GM18858 (cell line): Measurements from ENCODE around the gene ARAP1.

Source experiments
- ATAC-seq: cut with Tn5 transposase; IDR thresholded peaks from one replicate; pipeline ENCODE4 v1.9.1; 2021; ENCODE audit not compliant: unreplicated experiment

The ARAP1 gene

DNA sequence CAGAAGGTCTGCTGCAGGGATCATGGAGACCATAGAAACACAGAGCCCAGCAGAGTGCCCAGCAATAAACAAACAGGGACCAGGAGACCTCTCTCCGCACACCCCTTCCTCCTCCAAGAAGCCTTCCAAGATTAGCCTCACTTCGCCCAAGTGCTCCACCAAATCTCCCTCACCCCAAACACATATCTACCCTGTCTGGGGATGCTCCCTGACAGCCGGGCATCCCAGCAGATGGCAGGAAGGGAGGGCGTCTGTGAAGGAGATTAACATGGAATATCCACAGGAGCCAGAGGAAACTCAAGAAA is 26.5 kb downstream of the ARAP1 start:
- no peak for ATAC-seq

DNA sequence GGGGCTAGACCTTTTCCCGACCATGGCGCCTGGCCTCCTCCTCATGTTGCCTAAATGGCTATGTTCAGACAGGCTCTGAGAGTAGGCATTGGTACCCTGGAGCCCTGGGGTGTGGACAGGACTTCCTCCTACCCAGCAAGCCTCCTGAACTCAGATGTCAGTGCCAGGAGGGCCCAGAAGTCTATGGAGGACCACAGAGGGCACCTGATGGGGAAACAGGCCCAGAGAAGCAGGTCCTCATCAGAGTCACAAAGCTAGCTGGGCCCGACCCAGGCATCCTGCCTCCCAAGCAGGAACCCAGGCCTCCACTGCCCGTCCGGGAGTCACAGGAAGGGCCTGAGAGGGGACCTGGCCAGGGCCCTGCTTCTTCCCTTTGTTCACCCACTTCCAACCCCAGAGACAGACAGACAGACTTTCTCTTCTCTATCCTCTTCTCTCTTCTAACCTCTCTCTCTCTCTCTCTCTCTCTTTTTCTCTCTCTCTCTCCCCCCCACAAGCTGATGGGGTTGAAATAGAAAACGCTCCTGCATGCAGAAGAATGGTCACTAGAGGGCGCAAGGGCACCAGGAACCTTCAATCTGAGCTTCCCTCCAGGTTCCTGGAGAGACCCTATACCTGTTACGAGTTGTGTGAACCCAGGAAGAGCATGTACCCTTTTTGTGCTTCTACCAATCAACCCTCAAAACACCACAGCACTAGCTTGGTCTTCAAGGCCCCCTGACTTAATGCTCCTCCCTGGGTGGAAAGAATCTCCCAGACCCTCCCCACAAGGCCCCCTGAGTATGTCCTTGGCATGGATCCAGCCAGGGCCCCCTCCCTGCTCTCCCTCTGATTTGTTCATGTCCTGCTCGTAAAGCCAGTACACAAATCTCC is 27.1 kb downstream of the ARAP1 start:
- ATAC-seq, result no peak

DNA sequence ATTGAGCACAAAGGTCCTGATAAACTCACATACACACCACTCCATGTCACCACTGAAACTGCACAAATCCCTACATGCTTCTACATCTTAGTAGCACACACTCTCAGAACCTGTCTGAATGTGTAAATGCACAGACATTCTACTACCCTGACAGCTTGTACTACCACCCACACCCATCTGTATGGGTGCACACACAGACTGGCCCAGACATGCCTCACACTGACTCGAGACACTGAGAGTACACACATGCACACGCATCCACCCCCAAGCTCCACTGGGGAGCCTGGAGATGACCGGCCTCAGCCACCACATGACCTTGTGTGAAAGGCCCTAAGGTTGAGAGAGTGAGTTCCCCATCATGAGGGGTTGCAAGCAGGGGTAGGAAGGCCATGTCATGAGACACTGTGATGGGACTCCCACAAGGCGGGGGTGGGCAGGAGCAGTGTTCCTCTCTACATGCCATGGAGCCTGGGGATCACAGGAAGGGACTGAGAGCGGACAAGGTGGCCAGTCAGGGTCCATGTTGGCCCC is 28.1 kb downstream of the ARAP1 start:
- ATAC-seq, result no peak

DNA sequence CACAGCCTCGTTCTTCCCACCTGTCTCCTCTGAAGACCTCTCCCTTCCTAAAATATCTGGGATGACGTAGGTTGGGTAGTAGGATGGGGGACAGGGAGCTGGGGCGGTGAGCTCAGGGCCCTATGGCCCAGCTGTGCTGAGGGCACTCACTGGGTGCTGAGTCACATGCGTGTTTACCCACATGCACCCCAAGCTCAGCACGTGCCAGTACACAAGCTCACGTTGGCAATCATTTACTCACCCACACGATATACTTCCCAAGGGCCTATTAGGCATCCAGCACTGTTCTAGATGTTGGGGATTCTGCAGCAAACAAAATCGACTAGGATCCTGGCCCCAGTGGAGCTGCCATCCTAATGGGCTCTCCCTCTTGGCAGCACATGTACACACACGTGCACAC is 28.7 kb downstream of the ARAP1 start:
- no peak for ATAC-seq

DNA sequence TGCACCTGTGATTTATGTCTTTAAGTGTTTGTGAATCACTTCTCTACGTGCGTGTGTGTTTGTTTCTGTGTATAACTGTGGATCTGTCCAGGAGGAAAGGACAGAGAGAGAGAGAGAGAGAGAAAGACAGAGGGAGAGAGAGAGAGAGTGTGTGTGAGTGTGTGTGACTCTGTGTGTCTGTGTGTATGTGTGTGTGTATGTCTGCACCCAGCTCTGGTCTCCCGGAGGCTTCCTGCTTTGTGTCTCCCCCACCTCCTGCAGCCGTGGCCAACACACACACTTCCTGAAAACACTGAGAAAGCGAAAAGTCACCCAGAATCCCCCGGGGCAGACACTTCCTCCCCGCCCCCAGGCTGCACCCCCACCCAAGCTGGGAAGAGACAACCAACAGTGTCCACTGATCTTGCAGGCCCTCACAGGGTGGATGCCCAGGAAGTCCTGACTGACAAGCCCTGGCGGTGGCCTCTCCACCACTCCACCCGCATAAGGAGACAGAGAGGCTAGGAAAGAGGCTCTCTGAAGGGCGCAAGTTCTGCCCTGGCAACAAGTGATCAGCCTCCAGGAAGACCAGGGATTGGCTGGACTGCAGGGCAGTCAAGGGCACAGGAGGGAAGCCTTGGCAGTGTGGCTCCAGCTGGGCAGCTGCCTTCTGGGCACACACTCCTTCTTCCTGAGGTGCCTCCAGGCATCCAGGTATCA is 30.0 kb downstream of the ARAP1 start:
- peak; percentile 55 for ATAC-seq

DNA sequence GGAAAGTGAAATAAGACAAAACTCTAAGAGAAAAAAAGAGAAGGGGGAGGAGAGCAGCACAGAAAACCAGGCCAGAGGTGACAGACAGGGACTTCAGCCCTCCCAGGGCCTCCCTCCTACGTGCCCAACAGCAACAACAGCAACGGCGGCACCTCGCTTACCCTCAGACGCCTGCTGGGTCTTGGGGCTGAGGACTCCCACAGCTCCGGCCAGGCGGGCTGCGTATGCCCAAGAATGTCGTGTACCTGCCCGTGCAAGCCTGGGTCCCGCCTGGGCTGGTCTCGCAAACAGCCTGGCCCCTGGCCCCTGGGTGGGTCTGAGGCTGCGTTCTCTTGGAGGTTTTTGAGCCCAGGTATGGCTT is 30.5 kb downstream of the ARAP1 start:
- no peak for ATAC-seq

DNA sequence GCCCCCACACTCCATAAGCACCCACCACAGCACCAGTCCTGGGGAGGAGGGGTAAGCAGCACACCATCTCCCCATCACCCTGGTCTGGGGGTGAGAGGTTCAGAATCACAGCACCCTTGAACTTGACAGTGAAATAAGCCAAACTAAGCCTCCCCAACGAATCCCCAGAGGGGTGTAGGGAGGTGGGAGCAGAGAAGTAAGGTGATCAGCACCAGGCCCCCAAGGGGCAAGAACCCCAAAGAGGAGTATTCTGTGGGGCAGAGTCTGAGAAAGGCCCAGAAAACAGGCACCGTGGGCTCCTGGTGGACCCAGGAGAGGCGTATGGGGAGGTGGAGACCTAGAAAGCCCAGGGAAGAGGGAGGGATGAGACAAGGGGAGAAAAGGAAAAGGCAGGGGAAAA is 30.9 kb downstream of the ARAP1 start:
- ATAC-seq, result no peak

DNA sequence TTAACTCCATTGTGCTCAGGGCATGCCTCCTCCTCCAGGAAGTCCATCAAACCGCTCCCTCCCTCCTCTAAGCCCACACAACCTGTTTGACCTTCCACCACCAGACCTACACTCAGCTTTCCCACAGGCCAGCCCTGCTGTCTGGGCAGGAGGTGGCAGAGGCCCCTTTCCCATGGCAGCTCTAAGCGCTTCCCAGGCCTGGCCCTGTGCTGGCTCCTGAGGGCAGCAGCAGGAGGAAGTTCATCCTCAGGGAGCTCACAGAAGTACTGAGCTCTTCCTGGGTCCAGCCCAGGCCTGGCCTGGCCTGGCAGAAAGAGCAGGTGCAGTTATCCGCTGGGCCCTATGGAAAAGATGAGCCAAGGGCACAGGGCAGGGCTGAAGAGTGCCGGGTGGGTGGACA is 31.4 kb downstream of the ARAP1 start:
- no peak for ATAC-seq

DNA sequence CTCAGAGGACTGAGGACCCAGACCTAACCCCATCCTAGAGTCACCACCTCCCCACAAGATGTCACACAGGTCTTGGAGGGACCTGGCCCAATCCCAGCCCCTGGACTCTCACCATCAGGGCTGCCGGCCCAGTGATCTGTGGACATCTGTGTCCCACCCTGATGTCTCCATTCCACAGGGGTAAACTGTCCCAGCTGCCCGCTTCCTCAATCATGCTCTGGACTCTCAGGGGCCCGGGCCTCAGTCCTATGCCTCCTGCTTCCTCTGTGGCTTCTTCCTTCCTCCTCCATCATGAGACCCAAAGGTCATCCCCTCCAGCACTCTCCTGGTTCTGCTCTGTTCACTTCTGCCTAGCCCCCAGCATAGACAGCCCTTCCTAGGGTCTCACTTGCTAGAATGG is 32.2 kb downstream of the ARAP1 start:
- ATAC-seq, result no peak

DNA sequence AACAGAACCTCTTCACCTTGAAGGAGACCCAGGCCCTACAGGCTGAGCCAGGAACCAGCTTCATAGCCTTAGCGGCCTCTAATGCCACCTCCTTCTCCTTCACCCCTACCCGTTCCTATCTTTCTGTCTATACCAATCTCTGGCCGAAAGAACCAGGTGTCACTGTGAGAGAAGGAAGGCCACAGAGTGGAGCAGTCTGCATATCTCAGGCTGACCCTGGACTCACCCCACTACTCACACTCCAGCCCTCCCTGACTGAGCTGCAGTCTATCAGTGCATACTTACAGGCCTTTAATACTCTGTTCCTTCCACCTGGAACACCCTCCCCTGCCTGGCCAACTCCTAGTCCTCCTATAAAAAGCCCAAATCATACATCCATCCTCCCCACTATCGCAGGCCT is 32.7 kb downstream of the ARAP1 start:
- no peak for ATAC-seq

DNA sequence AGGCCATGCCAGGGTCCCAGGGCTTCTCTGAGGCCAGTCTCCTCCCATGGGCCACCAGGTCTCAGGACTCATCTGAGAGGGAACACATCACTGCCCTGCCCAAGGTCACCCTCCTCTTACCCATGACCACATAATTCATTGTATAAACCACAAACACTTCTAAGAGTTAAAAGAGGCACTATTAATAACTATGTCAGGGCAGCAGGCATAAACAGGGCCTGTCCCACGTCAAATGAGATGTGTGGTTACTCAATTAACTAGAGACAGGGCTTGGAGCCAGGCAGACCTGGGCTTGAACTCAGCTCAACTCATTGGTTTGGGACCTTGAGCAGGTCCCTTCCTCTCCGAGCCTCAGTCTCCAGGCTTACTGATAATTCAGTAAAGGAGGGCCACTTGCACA is 33.1 kb downstream of the ARAP1 start:
- no peak for ATAC-seq

DNA sequence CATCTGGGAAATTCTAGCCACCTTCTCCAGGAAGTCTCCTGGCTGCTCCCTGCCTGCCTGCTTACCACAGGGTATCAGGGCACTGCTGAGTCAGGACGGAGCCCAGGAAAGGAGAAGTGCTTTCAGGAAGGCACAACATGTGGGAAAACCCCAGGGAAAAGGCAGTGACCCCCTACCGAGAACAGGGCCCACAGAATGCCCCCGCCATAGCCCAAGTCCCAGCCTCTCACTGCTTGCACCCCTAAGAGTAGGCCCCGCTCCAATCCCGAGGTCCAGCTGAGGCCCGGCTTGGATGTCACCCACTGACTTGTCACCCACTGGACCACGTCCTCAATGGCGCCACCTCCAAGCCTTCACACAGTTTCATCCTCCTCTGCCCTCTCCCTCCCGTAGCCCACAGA is 34.1 kb downstream of the ARAP1 start:
- ATAC-seq, result no peak

DNA sequence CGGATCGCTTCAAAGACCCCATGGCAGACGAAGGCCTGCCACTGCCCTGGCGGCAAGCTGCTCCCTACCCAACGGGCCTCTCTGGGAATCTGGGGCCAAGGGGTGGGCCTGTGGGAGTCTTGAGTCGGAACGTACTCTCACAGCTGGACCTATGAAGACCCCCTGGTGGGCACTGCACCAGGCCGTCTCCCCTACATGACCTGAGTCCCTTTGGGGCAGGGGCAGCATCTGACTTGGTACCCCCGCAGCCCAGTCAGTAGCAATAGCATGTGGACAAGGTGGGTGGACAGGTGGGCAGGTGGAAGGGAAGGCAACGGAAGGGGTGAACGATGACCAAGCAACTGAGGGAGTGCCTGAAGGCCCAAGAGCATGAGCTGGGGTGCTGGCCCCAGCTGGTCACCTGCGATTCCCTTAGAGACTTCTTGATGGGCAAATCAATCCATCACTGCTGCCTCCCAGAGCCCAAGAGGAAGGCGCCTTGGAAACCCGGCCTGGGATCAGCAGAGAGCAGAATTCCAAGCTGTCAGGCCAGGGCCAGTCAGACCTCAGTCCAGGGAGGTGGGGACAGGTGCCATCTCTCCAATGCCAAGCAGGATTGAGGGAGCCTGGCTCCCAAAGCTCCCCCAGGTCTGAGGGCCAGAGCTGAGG is 35.3 kb downstream of the ARAP1 start:
- no peak for ATAC-seq

DNA sequence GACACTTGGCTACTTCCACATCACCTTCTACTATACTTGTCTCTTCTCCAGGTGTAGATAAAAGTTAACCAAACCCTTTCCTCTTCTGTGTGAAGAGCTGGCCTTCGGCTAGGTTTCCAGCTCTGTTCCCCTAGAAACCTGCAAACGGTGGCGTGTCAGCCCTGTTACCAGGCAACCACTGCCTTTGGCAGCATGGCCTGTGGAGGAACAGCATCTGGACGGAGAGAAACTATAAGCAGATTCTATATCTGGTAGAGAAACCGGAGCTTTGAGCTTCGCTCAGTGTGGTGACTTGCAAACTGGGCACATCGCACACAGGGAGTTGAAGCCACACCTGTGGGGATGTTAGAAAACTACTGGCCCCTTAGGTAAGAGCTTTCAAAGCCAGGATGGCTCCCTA is 35.9 kb downstream of the ARAP1 start:
- no peak for ATAC-seq

DNA sequence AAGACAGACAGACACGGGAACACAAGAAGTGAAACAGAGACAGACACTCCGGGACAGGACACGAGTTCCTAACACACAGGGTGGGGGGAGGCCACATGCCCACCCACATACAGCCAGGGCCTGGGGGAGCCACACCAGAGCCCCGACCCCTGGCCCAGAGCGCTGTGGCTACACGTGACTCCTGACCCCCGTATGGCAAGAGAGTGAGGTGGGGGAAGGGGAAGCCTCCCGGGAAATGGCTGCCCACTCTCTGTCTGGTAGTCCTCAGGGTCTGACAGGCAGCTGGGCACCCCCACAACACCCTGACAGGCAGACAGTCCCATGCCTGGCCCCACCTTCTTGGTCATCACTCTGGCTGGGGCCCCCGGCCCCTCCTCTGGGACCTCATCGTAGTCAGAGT is 39.4 kb downstream of the ARAP1 start:
- ATAC-seq, result no peak

DNA sequence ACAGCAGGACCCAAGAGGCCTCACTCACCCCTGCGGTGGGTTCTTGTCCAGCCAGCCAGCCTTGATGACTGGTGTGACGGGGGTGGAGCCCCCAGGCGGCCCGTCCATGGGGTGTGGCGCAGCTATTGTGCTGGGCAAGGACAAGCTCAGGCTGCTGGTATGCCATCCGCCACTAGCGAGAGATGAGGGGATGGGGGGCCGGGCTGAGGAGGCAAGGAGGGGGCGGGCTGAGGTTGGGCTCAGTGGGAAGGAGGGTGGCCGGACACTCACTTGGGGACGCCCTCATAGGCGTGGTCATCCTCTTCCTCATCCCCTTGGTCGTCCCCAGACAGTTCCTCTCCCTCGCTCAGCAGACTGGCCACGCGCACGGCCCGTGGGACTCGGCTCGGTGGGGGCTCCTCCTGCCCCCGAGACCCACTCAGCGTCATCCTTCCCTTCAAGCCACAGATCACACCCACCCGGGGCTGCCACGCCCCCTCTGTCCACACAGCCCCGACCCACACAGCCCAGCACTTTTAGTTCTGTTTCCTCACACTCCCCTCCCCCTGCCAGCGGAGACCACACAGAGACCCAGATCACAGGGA is 39.9 kb downstream of the ARAP1 start:
- ATAC-seq, result no peak

DNA sequence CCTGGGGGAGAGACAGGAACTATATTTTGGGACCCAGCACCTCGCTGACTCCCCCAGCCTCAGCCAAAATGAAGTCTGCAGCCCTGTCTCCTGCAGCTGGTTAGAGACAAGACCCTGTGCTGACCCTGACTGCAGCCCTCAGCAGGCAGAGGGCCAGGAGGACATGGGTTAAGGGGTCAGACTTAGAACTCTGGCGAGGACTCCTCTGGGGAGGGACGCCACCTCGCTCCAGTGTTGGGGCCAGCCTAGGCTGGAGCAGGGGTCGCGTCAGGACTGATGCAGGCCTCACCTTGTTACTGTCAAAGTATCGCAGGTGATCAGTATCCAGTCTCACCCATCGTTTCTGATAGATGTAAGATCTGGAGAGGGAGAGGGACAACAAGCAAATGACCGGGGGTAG is 41.1 kb downstream of the ARAP1 start:
- no peak for ATAC-seq

DNA sequence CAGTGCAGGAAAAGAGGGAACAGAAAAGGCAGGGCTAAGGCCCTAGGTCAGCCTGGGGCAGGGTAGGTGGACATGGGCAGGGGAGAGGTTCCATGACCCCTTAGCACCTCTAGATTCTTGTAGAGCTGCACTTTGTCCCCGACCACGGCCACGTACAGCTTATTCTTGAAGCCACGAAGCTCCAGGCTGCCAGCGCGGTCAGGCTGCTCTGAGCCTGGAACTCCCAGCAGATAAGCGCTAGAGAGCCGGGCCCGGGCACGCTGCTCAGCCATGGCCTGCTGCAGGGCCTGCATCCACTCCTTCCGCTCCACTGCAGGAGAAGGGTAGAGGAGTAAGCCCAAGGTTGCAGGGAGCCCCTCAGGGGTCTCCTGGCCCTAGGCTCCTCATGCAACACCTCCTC is 41.9 kb downstream of the ARAP1 start:
- ATAC-seq, result no peak

DNA sequence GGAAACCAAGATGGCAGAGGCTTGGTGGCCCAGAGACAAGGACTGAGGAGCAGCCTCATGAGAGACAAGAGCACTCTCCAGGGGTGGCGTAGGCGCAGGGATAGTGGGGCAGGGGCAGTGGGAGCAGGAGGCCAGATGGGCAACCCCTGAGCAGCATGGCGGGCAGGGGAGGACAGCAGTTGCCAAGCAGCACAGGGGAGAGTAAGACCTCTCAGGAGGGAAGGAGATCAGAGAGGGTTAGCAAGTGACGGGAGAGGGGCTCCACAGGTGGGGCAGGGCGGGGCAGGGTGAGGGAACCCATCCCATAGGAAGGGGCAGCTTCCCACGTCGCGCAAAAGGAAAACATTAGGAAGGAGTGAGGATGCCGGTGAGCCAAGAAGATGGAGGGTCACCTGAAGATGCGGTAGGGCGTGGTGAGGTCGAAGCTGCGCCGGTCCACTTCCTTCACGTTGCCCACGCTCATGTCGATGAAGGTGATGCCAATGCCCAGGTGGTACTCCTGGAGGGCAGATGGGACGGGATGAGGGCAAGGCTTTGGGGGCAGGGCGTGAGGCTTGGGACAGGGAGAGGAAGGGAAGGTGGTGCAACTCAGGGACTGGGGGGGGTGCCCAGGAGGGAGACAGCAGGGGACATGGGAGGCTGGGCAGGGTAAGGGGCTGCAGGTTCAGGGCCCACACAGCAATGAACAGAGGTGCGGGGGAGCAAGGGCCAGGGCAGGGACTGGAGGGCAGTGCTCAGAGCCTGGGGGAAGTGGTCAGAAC is 42.5 kb downstream of the ARAP1 start:
- ATAC-seq, result no peak

DNA sequence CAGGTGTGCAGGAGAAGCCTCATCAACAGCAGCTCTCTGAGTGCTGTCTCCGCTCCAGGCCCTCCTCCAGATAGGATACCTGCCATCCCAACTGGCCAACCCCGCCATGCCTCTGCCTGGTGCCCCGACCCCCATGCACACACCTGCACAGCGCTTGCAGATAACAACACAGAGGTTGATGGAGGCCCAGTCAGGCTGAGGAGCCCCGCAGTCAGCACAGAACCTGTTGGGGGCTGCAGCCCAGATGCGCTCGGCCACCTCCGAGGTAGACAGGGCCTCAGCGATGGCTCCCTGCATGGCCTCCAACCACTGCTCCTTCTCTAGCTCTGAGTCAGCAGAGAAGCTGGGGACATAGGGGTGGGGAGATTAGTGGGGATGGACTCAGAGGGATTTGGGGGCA is 45.2 kb downstream of the ARAP1 start:
- ATAC-seq, result no peak

DNA sequence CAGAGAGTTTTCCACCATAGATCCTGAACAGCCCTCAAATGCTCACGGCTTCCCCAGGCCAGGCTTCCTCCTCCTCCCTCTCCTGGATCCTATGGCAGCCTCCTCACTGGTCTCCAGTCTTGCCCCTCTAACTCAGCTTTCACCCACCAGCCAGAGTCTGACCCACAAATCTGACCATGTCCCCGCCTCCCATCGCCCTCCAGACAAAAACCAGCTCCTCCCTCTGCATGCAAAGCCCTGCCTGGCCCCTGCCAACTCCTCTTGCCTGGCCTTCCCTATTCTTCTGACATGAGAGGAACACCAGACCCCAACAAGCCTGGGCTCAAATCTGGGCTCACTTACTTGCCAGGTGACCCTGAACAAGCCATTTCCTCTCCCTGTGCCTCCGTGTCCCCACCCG is 45.6 kb downstream of the ARAP1 start:
- ATAC-seq, result no peak
